HFFc6 (cell line): ENCODE data around the gene GINM1. TPM values are rescaled to one million over a fixed set of nuclear protein-coding genes. Genes with fewer than 3 reads are reported as not detected.

Experiments
- DNase-seq: peaks from one replicate; pipeline ENCODE4 v3.0.0-alpha.2; 2018
- H3K27ac Mint-ChIP-seq: 2 replicates; pipeline ENCODE4 v1.8.0; 2020; ENCODE audit warnings: mild to moderate bottlenecking, mixed read lengths
- H3K27me3 Mint-ChIP-seq: 2 replicates; pipeline ENCODE4 v1.8.0; 2021; ENCODE audit warnings: mild to moderate bottlenecking, moderate library complexity, mixed read lengths; ENCODE audit not compliant: insufficient read depth
- H3K36me3 Mint-ChIP-seq: 2 replicates; pipeline ENCODE4 v1.8.0; 2021; ENCODE audit warnings: low read depth, mixed read lengths
- H3K4me1 Mint-ChIP-seq: 2 replicates; pipeline ENCODE4 v1.8.0; 2020; ENCODE audit warnings: low read depth, mixed read lengths
- H3K4me3 Mint-ChIP-seq: 2 replicates; pipeline ENCODE4 v1.8.0; 2020; ENCODE audit warnings: mild to moderate bottlenecking, moderate library complexity, mixed read lengths
- H3K9me3 Mint-ChIP-seq: 2 replicates; pipeline ENCODE4 v1.8.0; 2020; ENCODE audit warnings: mild to moderate bottlenecking, mixed read lengths
- CTCF ChIP-seq: fragments of 200-600 bp; sonication (generic); IDR thresholded peaks from 2 replicates; pipeline ENCODE4 v1.5.0; 2021; ENCODE audit warnings: antibody characterized with exemption, mild to moderate bottlenecking
- total RNA-seq, 6 experiments: library from RNA; stranded (reverse); fragmentation: NEBNext Ultra II Directional; extraction: Animal tissue kit (Norgen Biotek cat#: 25700); gene quantifications; 2 replicates in 1 of 6; 3 replicates in 5 of 6; pipeline ENCODE4 v1.2.3, GENCODE V29; 2021

Gene GINM1
- total RNA-seq, 6 experiments from 2014 or later: 60.9 to 69.3 (median 63.7) TPM

- H3K4me3 Mint-ChIP-seq: peak overlapping the region; percentile 57; the same call in 1 of the 2 replicates
- no peak for TF ChIP-seq CTCF
- no peak for DNase-seq
- no peaks in the 10 kb centered on the region for H3K27me3 Mint-ChIP-seq
- H3K36me3 Mint-ChIP-seq: no peaks in the 10 kb centered on the region
- H3K4me1 Mint-ChIP-seq: peaks cover 34% of the 10 kb centered on the region
- no peak overlapping the region for H3K27ac Mint-ChIP-seq
- H3K9me3 Mint-ChIP-seq: no peaks in the 10 kb centered on the region
Observed at GRCh38 chr6:149567945-149568585, 1.9 kb downstream of the GINM1 start.

- Mint-ChIP-seq H3K27ac (no peak overlapping the region), H3K4me3 (no peak overlapping the region), H3K36me3 (peaks cover 7% of the 10 kb centered on the region; the same call in 1 of the 2 replicates), H3K9me3 (no peaks in the 10 kb centered on the region), H3K27me3 (no peaks in the 10 kb centered on the region; the same call in 1 of the 2 replicates), H3K4me1 (no peaks in the 10 kb centered on the region)
- no peak for DNase-seq
- no peak for TF ChIP-seq CTCF
Observed at GRCh38 chr6:149580880-149581279, 14.7 kb downstream of the GINM1 start.

- Mint-ChIP-seq H3K4me1 (no peaks in the 10 kb centered on the region), H3K27me3 (no peaks in the 10 kb centered on the region; the same call in 1 of the 2 replicates), H3K36me3 (peaks cover 10% of the 10 kb centered on the region; the same call in 1 of the 2 replicates), H3K9me3 (no peaks in the 10 kb centered on the region), H3K27ac (no peak overlapping the region), H3K4me3 (no peak overlapping the region)
- TF ChIP-seq CTCF: no peak
- DNase-seq: no peak
Observed at GRCh38 chr6:149581349-149581748, 15.2 kb downstream of the GINM1 start.

GRCh38 chr6:149586149-149586548 lies 20.0 kb downstream of the GINM1 start:
- H3K4me3 Mint-ChIP-seq: no peak overlapping the region
- H3K4me1 Mint-ChIP-seq: no peaks in the 10 kb centered on the region
- no peaks in the 10 kb centered on the region for H3K9me3 Mint-ChIP-seq
- no peaks in the 10 kb centered on the region for H3K27me3 Mint-ChIP-seq
- no peak overlapping the region for H3K27ac Mint-ChIP-seq
- DNase-seq: no peak
- no peak for TF ChIP-seq CTCF
- H3K36me3 Mint-ChIP-seq: peaks cover 5% of the 10 kb centered on the region; the same call in 1 of the 2 replicates

GRCh38 chr6:149592983-149593382 lies 26.8 kb downstream of the GINM1 start:
- no peak for TF ChIP-seq CTCF
- Mint-ChIP-seq H3K36me3 (peaks cover 10% of the 10 kb centered on the region), H3K27me3 (no peaks in the 10 kb centered on the region), H3K9me3 (no peaks in the 10 kb centered on the region), H3K27ac (no peak overlapping the region), H3K4me3 (no peak overlapping the region), H3K4me1 (no peaks in the 10 kb centered on the region)
- DNase-seq: no peak
